Activated B cell treated with CpG ODN at 0.5 μM for 24 hours (primary cell): ENCODE measurements around the gene CLMN. TPM values are rescaled to one million over a fixed set of nuclear protein-coding genes. Genes with fewer than 3 reads are reported as not detected.

Source experiments
- ATAC-seq: fragments of 200-7000 bp; cut with Tn5 transposase; one replicate; pipeline ENCODE4 v1.10.0; 2021; ENCODE audit warnings: low read depth, mild to moderate bottlenecking, moderate library complexity
- CTCF ChIA-PET: fragments of 350-600 bp; sonication (Branson Sonifier 250); formaldehyde crosslinking; loops from one replicate; lab custom pipeline; 2021; ENCODE audit warnings: antibody characterized with exemption; lab: Charles Lee
- POLR2A ChIA-PET: fragments of 350-600 bp; sonication (Branson Sonifier 250); formaldehyde crosslinking; loops from one replicate; lab custom pipeline; 2021; ENCODE audit warnings: antibody characterized with exemption; lab: Charles Lee
- DNase-seq: peaks from one replicate; pipeline ENCODE4 v3.0.0; 2022
- H3K27ac Mint-ChIP-seq: one replicate; pipeline ENCODE4 v1.8.0; 2020; ENCODE audit warnings: mixed read lengths
- H3K27me3 Mint-ChIP-seq: one replicate; pipeline ENCODE4 v1.8.0; 2021; ENCODE audit warnings: mixed read lengths
- H3K36me3 Mint-ChIP-seq: one replicate; pipeline ENCODE4 v1.8.0; 2021; ENCODE audit warnings: low read depth, mixed read lengths
- H3K4me1 Mint-ChIP-seq: one replicate; pipeline ENCODE4 v1.8.0; 2021; ENCODE audit warnings: mixed read lengths
- H3K4me3 Mint-ChIP-seq: one replicate; pipeline ENCODE4 v1.8.0; 2020; ENCODE audit warnings: mild to moderate bottlenecking, mixed read lengths
- H3K9me3 Mint-ChIP-seq: one replicate; pipeline ENCODE4 v1.8.0; 2020; ENCODE audit warnings: mixed read lengths
- intact Hi-C: fragments of 100-400 bp; cut with micrococcal nuclease; formaldehyde crosslinking; loops from one replicate; pipeline ENCODE4 v1.15.1; 2024
- total RNA-seq: library from RNA; stranded (reverse); gene quantifications from 2 replicates; pipeline ENCODE4 v1.2.3, GENCODE V29; 2022
- TF ChIP-seq, protein P1 (sequence below): fragments of 200-600 bp; IDR thresholded peaks from one replicate; pipeline ENCODE4 v1.8.0; 2022; ENCODE audit warnings: antibody characterized with exemption, mild to moderate bottlenecking

CLMN gene
- total RNA-seq, 1 donor from 2014 or later, result 23.9 TPM

GRCh38 chr14:95290021-95290420, 29.7 kb downstream of the CLMN start:
- CTCF ChIA-PET, result no interaction called here
- POLR2A ChIA-PET, result interaction anchor here (1.5 kb wide), 1 partner anchor 24 kb away, joined by 3 read pairs; no protein-coding TSS in a partner anchor

DNA sequence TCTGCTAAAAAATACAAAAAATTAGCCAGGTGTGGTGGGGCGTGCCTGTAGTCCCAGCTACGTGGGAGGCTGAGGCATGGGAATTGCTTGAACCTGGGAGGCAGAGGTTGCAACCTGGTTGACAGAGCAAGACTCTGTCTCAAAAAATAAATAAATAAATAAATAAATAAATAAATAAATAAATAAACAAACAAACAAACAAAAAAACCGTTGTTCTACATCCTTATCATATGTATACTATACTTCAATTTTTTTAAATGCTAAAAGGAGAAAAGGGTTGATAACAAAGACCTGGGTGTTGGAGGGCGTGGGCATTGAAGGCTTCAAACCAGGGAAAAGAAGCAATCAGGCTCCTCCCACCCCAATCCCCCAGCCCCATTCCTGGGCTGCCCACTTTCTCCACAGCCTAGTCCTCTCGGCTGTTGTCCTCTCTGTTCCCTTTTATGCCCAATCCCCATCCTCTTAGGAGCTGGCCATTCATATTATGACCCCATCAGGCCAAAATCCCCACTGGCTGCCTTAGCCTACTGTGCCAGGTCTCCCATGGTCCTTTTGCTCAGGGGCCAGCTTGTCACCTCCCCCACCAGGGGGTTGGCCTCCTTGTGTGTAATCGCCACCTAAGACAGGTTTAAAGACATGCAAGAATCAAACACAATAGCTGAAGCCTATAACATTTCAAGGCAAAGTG, 30.2 kb downstream of the CLMN start:
- DNase-seq, result no peak
- H3K27me3 Mint-ChIP-seq, result no peaks in the 10 kb centered on the region
- TF ChIP-seq, protein P1, sequence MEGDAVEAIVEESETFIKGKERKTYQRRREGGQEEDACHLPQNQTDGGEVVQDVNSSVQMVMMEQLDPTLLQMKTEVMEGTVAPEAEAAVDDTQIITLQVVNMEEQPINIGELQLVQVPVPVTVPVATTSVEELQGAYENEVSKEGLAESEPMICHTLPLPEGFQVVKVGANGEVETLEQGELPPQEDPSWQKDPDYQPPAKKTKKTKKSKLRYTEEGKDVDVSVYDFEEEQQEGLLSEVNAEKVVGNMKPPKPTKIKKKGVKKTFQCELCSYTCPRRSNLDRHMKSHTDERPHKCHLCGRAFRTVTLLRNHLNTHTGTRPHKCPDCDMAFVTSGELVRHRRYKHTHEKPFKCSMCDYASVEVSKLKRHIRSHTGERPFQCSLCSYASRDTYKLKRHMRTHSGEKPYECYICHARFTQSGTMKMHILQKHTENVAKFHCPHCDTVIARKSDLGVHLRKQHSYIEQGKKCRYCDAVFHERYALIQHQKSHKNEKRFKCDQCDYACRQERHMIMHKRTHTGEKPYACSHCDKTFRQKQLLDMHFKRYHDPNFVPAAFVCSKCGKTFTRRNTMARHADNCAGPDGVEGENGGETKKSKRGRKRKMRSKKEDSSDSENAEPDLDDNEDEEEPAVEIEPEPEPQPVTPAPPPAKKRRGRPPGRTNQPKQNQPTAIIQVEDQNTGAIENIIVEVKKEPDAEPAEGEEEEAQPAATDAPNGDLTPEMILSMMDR, result no peak
- POLR2A ChIA-PET, result interaction anchor here (1.5 kb wide), 1 partner anchor 23 kb away, joined by 3 read pairs; no protein-coding TSS in a partner anchor
- H3K36me3 Mint-ChIP-seq, result peaks cover 1% of the 10 kb centered on the region
- H3K27ac Mint-ChIP-seq, result no peak overlapping the region
- peaks cover 2% of the 10 kb centered on the region for H3K9me3 Mint-ChIP-seq
- H3K4me1 Mint-ChIP-seq, result peaks cover 46% of the 10 kb centered on the region
- intact Hi-C loops, result no loop called here
- CTCF ChIA-PET, result no interaction called here
- no peak for ATAC-seq
- no peak overlapping the region for H3K4me3 Mint-ChIP-seq

More at GRCh38 chr14:95290021-95290420, 29.7 kb downstream of the CLMN start:
- peaks cover 47% of the 10 kb centered on the region for H3K4me1 Mint-ChIP-seq
- no peak for ATAC-seq
- no peak overlapping the region for H3K27ac Mint-ChIP-seq
- TF ChIP-seq, protein P1, result no peak
- intact Hi-C loops, result no loop called here
- H3K4me3 Mint-ChIP-seq, result no peak overlapping the region
- no peak for DNase-seq
- H3K27me3 Mint-ChIP-seq, result no peaks in the 10 kb centered on the region
- peaks cover 2% of the 10 kb centered on the region for H3K9me3 Mint-ChIP-seq
- peaks cover 1% of the 10 kb centered on the region for H3K36me3 Mint-ChIP-seq

- ATAC-seq, result no peak
- H3K4me3 Mint-ChIP-seq, result no peak overlapping the region
- intact Hi-C loops, result no loop called here
- H3K4me1 Mint-ChIP-seq, result peaks cover 44% of the 10 kb centered on the region
- H3K36me3 Mint-ChIP-seq, result peaks cover 1% of the 10 kb centered on the region
- ChIA-PET POLR2A (no interaction called here), CTCF (no interaction called here)
- H3K9me3 Mint-ChIP-seq, result peaks cover 2% of the 10 kb centered on the region
- no peak for DNase-seq
- no peaks in the 10 kb centered on the region for H3K27me3 Mint-ChIP-seq
- TF ChIP-seq, protein P1, result no peak
- no peak overlapping the region for H3K27ac Mint-ChIP-seq
These were observed 30.9 kb downstream of the CLMN start for GRCh38 chr14:95288672-95289322.

DNA sequence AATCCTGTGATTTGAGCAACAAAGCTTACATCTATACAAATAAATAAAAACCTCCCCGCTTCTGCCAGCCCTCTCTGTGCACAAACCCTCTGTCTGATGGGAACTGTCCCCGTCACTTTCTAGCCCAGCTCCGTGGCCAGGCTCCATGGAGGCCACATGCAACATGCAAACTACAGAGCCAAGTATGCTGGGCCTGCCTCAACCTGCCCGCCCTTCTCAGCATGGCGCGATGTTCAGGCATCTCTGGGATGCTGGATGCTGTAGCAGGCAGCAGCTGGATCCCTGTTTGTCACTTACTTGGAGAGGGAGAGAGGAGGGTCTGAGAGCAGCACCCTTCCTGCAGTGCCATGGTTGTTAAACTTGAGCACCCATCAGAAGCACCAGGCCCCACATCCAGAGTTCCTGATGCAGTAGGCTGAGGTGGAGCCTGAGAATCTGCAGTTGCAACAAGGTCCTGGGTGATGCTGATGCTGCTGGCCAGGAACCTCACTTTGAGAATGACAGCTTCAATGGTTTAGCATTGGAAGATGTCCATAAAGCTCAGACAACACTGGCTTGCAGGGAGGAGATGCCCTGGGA, 32.4 kb downstream of the CLMN start:
- no peak for ATAC-seq
- Mint-ChIP-seq H3K4me3 (no peak overlapping the region), H3K4me1 (peaks cover 42% of the 10 kb centered on the region), H3K27ac (no peak overlapping the region), H3K9me3 (peaks cover 2% of the 10 kb centered on the region), H3K36me3 (peaks cover 1% of the 10 kb centered on the region), H3K27me3 (no peaks in the 10 kb centered on the region)
- ChIA-PET POLR2A (interaction anchor here (0.6 kb wide), 1 partner anchor 13 kb away, joined by 12 read pairs; no protein-coding TSS in a partner anchor), CTCF (no interaction called here)
- TF ChIP-seq, protein P1, result no peak
- intact Hi-C loops, result no loop called here
- no peak for DNase-seq

DNA sequence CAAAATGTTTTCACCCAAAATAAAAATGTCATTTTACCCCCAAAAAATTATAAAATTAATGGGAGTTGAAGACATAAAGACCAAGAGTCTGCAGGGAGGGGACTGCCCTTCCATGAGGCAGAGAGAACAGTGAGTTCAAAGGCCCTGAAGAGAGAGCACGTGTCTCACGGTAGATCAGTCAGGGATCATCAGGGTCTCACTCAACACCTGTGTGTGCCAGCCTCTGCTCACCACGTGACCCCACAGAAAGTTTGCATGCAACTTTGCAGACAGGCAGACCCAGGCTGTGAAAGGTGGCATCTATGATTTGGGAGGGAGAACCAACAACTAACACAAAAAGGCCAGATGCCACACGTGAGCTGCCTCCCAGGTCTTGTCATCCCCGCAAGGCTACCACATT, 33.1 kb downstream of the CLMN start:
- Mint-ChIP-seq H3K27ac (no peak overlapping the region), H3K36me3 (peaks cover 1% of the 10 kb centered on the region), H3K27me3 (no peaks in the 10 kb centered on the region), H3K9me3 (peaks cover 2% of the 10 kb centered on the region), H3K4me1 (peaks cover 39% of the 10 kb centered on the region), H3K4me3 (no peak overlapping the region)
- TF ChIP-seq, protein P1, result no peak
- ChIA-PET CTCF (no interaction called here), POLR2A (no interaction called here)
- DNase-seq (no peak), ATAC-seq (no peak)
- intact Hi-C loops, result no loop called here
